ENCODE results near the gene LSR.
"Not testable (repeated sequence)": the region's sequence is repeated elsewhere in the genome, so short reads cannot be mapped to it uniquely, and the experiment has no call there.

The LSR gene

GRCh38 chr19:35220315-35220921 lies 28.4 kb upstream of the LSR start:
- peak; percentile 2 for DNase-seq

- peak; percentile 4 for DNase-seq
These were observed 27.7 kb upstream of the LSR start for GRCh38 chr19:35220973-35221590.

GRCh38 chr19:35222373-35223015 lies 26.3 kb upstream of the LSR start:
- DNase-seq, result peak; percentile 12

DNA sequence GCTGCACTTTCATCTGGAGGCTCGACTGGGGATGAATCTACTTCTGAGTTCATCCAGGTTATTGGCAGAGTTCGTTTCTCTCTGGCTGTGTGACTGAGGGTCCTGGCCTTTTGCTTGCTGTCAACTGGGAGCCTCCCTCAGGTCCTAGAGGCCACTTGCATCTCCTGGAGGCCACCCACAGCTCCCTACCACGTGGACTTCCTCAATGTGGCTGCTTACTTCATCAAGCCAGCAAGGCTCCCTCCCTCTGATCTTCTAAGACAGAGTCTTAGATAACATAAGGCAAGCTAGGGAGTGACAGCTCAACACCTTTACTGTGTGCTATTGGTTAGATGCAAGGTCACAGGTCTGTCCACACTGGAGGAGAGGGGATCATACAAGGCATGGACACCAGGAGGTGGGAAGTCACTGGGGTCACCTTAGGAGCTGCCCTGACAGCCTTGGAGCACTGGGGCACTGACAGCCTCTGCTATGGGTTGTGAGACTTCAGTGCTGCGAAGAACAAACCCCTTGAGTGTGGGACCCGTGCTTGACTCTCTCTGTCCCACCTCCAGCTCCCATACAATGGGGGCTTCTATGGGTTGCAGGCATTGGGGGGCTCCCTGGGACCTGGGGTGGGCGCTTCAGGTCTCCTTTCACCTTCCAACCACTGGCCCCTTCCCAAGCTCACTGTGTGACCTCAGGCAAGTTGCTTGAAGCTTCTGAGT lies 25.6 kb upstream of the LSR start:
- peak; percentile 13 for DNase-seq

- DNase-seq, result peak; percentile 15
These were observed 24.8 kb upstream of the LSR start for GRCh38 chr19:35223862-35224505.

- peak; percentile 18 for DNase-seq
These were observed 23.9 kb upstream of the LSR start for GRCh38 chr19:35224681-35225571.

- peak; percentile 8 for DNase-seq
These were observed 22.9 kb upstream of the LSR start for GRCh38 chr19:35225951-35226350.

GRCh38 chr19:35226748-35227147 lies 22.1 kb upstream of the LSR start:
- DNase-seq, result peak; percentile 10

GRCh38 chr19:35228177-35228930 lies 20.4 kb upstream of the LSR start, which contains the start of gene FAM187B:
TSS of gene FAM187B (minus strand) at chr19:35228739. CDS start at chr19:35228680, 59 bp downstream.
- peak; percentile 14 for DNase-seq

DNA sequence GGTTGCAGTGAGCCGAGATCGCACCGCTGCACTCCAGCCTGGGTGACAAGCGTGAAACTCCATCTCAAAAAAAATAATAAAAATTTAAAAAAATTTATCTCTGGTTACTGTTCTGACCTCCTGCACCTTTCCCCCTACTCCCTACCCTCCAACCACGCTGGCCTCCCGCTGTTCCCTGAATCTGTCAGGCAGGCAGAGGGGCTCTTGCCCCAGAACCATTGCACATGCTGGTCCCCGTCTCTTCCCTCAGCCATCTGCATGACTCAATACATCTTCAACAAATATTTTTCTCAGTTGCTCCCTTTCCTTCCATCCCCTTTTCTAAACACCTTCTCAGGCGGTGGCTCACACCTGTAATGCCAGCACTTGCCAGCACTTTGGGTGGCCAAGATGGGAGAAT lies 19.2 kb upstream of the LSR start:
- DNase-seq, result peak; percentile 10

GRCh38 chr19:35231956-35232645 lies 16.7 kb upstream of the LSR start:
- peak; percentile 11 for DNase-seq

DNA sequence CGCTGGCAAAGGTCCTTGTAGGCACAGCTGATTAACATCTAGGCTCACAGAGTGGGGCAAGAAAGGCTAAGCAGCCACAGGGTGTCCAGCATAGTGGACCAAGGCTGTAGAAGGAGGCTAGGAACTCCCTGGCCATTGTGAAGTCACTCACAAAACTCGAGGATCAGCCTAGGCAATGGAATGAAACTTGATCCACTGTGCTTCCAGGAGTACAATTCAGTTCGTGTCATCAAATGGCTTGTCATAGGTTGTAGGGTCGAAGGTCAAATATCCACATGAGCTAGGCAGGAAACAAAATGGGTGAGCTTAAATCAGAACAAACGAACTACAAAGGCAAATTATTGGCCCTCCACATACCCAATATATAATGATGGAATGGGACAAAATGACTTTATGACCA lies 15.9 kb upstream of the LSR start:
- peak; percentile 8 for DNase-seq

GRCh38 chr19:35236638-35237400 lies 12.0 kb upstream of the LSR start:
- peak; percentile 35 for DNase-seq

DNA sequence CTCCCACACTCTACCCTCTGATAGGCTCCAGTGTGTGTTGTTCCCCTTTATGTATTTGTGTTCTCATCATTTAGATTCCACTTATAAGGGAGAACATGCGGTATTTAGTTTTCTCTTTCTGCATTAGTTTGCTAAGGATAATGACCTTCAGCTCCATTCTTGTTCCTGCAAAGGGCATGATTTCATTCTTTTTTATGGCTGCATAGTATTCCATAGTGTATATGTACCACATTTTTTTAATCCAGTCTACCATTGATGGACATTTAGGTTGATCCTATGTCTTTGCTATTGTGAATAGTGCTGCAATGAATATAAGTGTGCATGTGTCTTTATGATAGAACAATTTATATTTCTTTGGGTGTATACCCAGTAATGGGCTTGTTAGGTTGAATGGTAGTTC lies 9.2 kb upstream of the LSR start:
- not testable (repeated sequence) for DNase-seq

GRCh38 chr19:35240327-35240726 lies 8.5 kb upstream of the LSR start:
- peak; percentile 18 for DNase-seq

DNA sequence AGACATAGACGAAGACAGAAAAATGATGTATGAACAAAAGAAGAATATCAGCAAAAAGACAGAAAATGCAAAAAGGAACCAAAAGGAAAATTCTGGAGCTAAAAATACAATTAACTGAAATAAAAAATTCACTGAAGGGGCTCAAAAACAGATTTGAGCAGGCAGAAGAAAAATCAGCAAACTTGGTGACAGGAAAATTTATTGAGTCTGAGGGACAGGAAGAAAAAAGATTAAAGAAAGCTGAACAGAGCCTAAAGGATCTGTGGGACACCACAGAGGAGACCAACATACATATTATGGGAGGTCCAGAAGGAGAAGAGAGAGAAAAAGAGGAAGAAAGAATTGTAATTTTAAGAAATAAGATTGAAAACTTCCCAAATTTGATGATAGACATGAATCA lies 7.4 kb upstream of the LSR start:
- no peak for DNase-seq

GRCh38 chr19:35246466-35247092 lies 2.2 kb upstream of the LSR start:
- no peak for DNase-seq

- DNase-seq, result peak; percentile 74
These were observed 1.1 kb upstream of the LSR start for GRCh38 chr19:35247526-35248309.

Measured in activated T-cell treated with anti-CD3 and anti-CD28 coated beads, Interleukin-2, amount 50 U/mL, for 1 hour (primary cell).